Raji (cell line): Measurements from ENCODE around the gene NHSL1.

Source experiments
- POLR2A ChIP-seq: IDR thresholded peaks from 2 replicates; pipeline ENCODE4 v1.6.1; 2011; ENCODE audit warnings: low read depth, low read length, control low read depth; ENCODE audit not compliant: insufficient read depth

The NHSL1 gene

GRCh38 chr6:138526822-138527235 lies 27.5 kb upstream of the NHSL1 start:
- TF ChIP-seq POLR2A: no peak

- no peak for TF ChIP-seq POLR2A
These were observed 26.1 kb upstream of the NHSL1 start for GRCh38 chr6:138525355-138525754.

DNA sequence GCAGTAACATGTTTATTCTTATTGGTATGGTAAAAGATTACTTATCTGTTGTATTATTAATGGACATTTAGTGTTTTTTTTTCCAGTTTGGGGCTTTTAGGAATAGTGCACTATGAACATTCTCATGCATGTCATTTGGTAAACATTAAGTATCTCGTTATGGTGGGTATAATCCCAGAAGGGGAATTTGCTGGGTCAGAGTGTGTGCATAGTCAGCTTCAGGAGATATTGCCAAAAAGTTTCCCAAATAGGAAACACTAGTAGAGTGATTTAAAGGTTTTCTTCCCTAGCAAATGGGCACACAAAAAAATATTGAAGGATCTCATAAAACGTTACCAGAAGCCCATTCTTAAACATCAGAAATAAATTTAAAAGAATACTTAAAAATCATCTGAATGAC lies 25.2 kb upstream of the NHSL1 start:
- TF ChIP-seq POLR2A: no peak

DNA sequence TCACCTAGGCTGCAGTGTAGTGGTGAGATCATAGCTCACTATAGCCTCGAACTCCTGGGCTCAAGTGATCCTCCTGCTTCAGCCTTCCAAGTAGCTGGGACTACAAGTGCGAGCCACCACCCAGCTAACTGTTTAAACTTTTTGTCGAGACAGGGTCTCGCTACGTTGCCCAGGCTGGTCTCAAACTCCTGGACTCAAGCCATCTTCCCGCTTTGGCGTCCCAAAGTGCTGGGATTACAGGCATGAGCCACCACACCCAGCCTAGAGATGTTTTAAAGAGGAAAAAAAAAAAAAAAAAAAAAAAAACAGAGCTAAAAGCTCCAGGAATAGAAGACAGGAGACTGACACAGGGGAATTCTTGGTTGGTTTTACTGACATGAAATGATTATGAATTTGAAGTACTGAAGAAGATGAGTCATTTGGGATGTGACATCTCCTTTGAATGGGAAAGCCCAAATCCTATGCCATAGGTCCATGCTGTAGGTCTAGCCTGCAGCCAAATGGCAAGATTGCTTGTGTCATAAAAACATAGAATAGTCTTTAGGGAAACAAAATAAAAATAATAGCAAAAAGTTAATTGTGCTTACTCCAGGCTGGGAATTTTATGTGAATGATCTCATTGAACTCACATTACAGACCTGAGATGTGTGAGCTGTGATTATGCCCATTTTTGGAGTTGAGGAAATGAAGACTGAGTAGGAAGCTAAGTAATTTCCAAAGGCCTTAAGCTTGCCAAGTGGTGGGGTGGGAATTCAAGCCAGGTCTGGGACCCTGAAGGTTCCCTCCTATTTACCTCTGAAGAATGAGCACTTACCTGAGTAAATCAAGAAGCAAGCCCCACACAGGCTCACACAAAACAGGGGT lies 24.3 kb upstream of the NHSL1 start:
- TF ChIP-seq POLR2A: no peak

DNA sequence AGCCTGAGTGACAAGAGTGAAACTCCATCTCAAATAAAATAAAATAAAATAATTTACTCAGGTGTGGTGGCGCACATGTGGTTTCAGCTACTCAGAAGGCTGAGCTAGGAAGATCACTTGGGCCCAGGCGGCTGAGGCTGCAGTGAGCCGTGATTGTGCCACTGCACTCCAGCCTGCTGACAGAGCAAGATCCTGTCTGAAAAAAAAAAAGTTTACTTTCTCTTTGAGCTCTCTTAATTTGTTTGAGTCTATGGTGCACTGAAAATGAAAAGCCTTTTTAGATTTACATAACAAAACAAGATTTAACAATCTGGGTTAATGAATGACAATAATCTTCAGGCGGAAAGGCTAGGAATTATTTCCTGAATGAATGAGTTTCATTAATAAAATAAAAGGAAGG lies 23.3 kb upstream of the NHSL1 start:
- TF ChIP-seq POLR2A: no peak

- no peak for TF ChIP-seq POLR2A
These were observed 22.5 kb upstream of the NHSL1 start for GRCh38 chr6:138521790-138522189.

DNA sequence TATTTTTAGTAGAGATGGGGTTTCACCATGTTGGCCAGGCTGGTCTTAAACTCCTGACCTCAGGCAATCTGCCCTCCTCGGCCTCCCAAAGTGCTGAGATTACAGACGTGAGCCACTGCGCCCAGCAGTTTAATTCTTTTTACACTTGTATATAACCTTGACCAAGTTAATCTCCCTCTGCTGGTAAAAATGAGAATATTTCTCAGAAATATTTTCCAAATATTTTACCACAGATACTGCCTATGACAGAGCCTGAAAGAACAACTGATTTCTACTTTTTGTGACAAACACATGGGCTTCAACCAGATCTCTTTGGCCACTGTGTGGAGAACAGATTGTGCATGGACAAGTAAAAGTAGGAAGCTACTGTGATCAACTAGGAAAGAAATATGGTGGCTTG lies 21.2 kb upstream of the NHSL1 start:
- TF ChIP-seq POLR2A: no peak

GRCh38 chr6:138518054-138518453 lies 18.8 kb upstream of the NHSL1 start:
- TF ChIP-seq POLR2A: no peak

GRCh38 chr6:138517635-138518034 lies 18.3 kb upstream of the NHSL1 start:
- TF ChIP-seq POLR2A: no peak

GRCh38 chr6:138515657-138516248 lies 16.5 kb upstream of the NHSL1 start:
- TF ChIP-seq POLR2A: no peak

- TF ChIP-seq POLR2A: no peak
These were observed 15.7 kb upstream of the NHSL1 start for GRCh38 chr6:138514860-138515540.

DNA sequence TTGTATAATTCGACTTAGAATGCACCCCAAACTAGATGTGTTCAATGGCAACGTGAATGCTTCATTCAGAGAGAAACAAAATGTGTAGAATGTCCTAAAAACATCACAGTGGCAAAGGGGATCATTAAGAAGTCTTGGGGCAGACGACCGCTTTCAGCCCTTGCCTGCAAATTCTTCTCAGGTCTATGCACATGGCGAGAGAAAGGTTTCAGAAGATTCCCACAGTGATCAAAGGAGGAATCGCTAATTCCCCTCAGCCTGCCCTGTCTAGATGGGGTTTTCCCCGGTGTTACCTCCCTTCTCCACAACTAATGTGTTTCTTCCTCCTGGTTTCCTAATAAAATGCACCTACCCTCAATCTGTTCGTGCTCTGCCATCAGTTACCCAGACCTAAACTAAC lies 13.3 kb upstream of the NHSL1 start:
- no peak for TF ChIP-seq POLR2A

- TF ChIP-seq POLR2A: no peak
These were observed 10.8 kb upstream of the NHSL1 start for GRCh38 chr6:138510093-138510492.

- no peak for TF ChIP-seq POLR2A
These were observed 10.1 kb upstream of the NHSL1 start for GRCh38 chr6:138509371-138509770.

- no peak for TF ChIP-seq POLR2A
These were observed 9.3 kb upstream of the NHSL1 start for GRCh38 chr6:138508676-138508988.
